Spleen (tissue), 11 donors: ENCODE results near the gene CBFA2T2. TPM values are rescaled to one million over a fixed set of nuclear protein-coding genes. Genes with fewer than 3 reads are reported as not detected.

Experiments used
- DNase-seq: peaks from one replicate; pipeline ENCODE4 v3.0.0-alpha.2; 2020
- H3K27ac ChIP-seq, 8 donors: fragments of 200-600 bp; sonication (generic) in 7 of 8; 1 replicate in 4 of 8; 2 replicates in 4 of 8; pipeline versions ENCODE4 v1.5.0 to v1.8.0; 2016 to 2021; ENCODE audit warnings: inconsistent platforms in 4 of 8, mild to moderate bottlenecking in 4 of 8, moderate library complexity in 1 of 8
- H3K27me3 ChIP-seq, 7 donors: fragments of 200-600 bp; sonication (generic) in 6 of 7; replicated peaks in 1 of 7; 1 replicate in 4 of 7; 2 replicates in 3 of 7; pipeline versions ENCODE4 v1.5.0 to v1.8.0; 2016 to 2021; ENCODE audit warnings: inconsistent platforms in 3 of 7, mild to moderate bottlenecking in 1 of 7
- H3K36me3 ChIP-seq, 6 donors: fragments of 200-600 bp; sonication (generic) in 5 of 6; 1 replicate in 4 of 6; 2 replicates in 2 of 6; pipeline versions ENCODE4 v1.5.0 to v1.8.0; 2016 to 2021; ENCODE audit warnings: inconsistent platforms in 2 of 6
- H3K4me1 ChIP-seq, 6 donors: fragments of 200-600 bp; sonication (generic) in 5 of 6; 1 replicate in 3 of 6; 2 replicates in 3 of 6; pipeline versions ENCODE4 v1.5.0 to v1.8.0; 2016 to 2021; ENCODE audit warnings: inconsistent platforms in 3 of 6
- H3K4me3 ChIP-seq, 8 donors: fragments of 200-600 bp; sonication (generic) in 7 of 8; 1 replicate in 4 of 8; 2 replicates in 4 of 8; pipeline versions ENCODE4 v1.5.0 to v1.8.0; 2016 to 2021; ENCODE audit warnings: inconsistent platforms in 4 of 8, mild to moderate bottlenecking in 4 of 8, moderate library complexity in 2 of 8
- H3K9me3 ChIP-seq, 8 donors: fragments of 200-600 bp; sonication (generic) in 7 of 8; 1 replicate in 4 of 8; 2 replicates in 4 of 8; pipeline versions ENCODE4 v1.5.0 to v1.8.0; 2016 to 2021; ENCODE audit warnings: inconsistent platforms in 4 of 8
- POLR2A ChIP-seq, 3 donors: fragments of 450-650 bp; IDR thresholded peaks; one replicate each; pipeline ENCODE4 v1.5.1; 2017; ENCODE audit warnings: antibody characterized with exemption in 3 of 3, mild to moderate bottlenecking in 1 of 3
- POLR2AphosphoS5 ChIP-seq, 3 donors: sonication (generic); formaldehyde crosslinking; IDR thresholded peaks; one replicate each; pipeline ENCODE4 v1.5.1; 2017; ENCODE audit warnings: antibody characterized with exemption in 3 of 3
- WGBS, 5 donors: extraction: QIAGEN DNeasy Blood & Tissue Kit in 3 of 5; methylation state at CpG; one replicate each; pipeline versions ENCODE4 v1.1.5 to v1.1.7; 2013 to 2018; 5-methylcytosine and 5-hydroxymethylcytosine counted together
- intact Hi-C: fragments of 100-400 bp; cut with DNase I; formaldehyde crosslinking; loops from one replicate; pipeline ENCODE4 v1.15.0; 2023; ENCODE audit warnings: low total_unique reads
- polyA plus RNA-seq, 3 donors: library from polyadenylated mRNA; stranded (reverse); fragments of 200-250 nt; gene quantifications; one replicate each; pipeline ENCODE4 v1.2.1, GENCODE V29; 2013
- total RNA-seq, 7 donors: library from RNA; depleted of rRNA in 3 of 7; stranded (reverse); fragments of >200 nt in 3 of 7; fragmentation: NEBNext Ultra II Directional in 4 of 7; extraction: Animal tissue kit (Norgen Biotek cat#: 25700) in 4 of 7; gene quantifications; one replicate each; pipeline versions ENCODE4 v1.1.0 to v1.2.1, GENCODE V29; 2016 to 2021
- TF ChIP-seq, protein P1 (sequence below), 11 experiments: fragments of 200-600 bp in 7 of 11; fragments of 450-650 bp in 4 of 11; sonication (generic) in 4 of 11; IDR thresholded peaks in 8 of 11; conservative IDR thresholded peaks in 3 of 11; 1 replicate in 7 of 11; 2 replicates in 4 of 11; pipeline versions ENCODE4 v1.4.0 to v1.8.0; 2016 to 2021; ENCODE audit warnings: antibody characterized with exemption in 11 of 11, inconsistent platforms in 4 of 11, mild to moderate bottlenecking in 1 of 11
- donor health status: healthy with polysubstance abuse.
- donor health status: DM: no; HTN: no; CAD: no; lungs with moderate emphysema.
- donor health status: DM: no; HTN: no; CAD: no.
- donor health status: Bipolar disorder and iron deficiency.
- donor health status: healthy.
- donor health status: DM: no; HTN: no; CAD: no.
- donor health status: DM: yes; HTN: yes; CAD: no.

Gene CBFA2T2
- total and polyA plus RNA-seq, 10 donors = 3.3 to 25.4 (median 17.8) TPM

DNA sequence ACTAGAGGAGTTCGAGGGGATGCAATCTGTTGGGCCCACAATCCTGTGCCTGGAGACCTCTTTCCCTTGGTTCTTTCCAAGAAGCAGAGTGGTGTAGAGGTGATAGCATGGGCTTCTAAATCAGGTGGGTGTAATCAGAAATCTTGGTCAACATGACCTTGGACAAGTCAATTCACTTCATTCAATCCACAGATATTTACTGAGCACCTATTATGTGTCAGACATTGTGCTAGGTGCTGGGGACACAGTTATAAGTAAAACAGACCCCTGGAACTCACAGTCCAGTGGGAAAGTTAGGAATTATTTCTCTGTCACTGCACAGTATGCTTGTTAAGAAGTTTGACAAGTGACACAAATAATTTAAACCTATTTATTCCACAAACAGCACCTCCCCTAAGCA lies 199.6 kb downstream of the CBFA2T2 start:
- H3K4me1 ChIP-seq = peaks cover 8 to 55% (median 30%) of the 10 kb centered on the region in 6 donors
- no peaks in the 10 kb centered on the region for H3K9me3 ChIP-seq
- no peaks in the 10 kb centered on the region for H3K36me3 ChIP-seq
- 95 to 100% (median 100%) methylated on average over 1 of the region's 1 CpG for WGBS, 5 donors
- intact Hi-C loops = no loop called here
- no peak overlapping the region for H3K4me3 ChIP-seq
- no peak for DNase-seq
- H3K27ac ChIP-seq = peak overlapping the region in 4 of 8 donors; percentile 13 to 61 (median 42)
- TF ChIP-seq POLR2AphosphoS5 (IDR thresholded peaks at IDR 0.05) (no peak), POLR2A (IDR thresholded peaks at IDR 0.05) (no peak)
- TF ChIP-seq, protein P1, sequence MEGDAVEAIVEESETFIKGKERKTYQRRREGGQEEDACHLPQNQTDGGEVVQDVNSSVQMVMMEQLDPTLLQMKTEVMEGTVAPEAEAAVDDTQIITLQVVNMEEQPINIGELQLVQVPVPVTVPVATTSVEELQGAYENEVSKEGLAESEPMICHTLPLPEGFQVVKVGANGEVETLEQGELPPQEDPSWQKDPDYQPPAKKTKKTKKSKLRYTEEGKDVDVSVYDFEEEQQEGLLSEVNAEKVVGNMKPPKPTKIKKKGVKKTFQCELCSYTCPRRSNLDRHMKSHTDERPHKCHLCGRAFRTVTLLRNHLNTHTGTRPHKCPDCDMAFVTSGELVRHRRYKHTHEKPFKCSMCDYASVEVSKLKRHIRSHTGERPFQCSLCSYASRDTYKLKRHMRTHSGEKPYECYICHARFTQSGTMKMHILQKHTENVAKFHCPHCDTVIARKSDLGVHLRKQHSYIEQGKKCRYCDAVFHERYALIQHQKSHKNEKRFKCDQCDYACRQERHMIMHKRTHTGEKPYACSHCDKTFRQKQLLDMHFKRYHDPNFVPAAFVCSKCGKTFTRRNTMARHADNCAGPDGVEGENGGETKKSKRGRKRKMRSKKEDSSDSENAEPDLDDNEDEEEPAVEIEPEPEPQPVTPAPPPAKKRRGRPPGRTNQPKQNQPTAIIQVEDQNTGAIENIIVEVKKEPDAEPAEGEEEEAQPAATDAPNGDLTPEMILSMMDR (IDR thresholded peaks at IDR 0.05 in 8 of 11, conservative IDR thresholded peaks at IDR 0.05 in 3 of 11) = no peak
- H3K27me3 ChIP-seq = no peaks in the 10 kb centered on the region

DNA sequence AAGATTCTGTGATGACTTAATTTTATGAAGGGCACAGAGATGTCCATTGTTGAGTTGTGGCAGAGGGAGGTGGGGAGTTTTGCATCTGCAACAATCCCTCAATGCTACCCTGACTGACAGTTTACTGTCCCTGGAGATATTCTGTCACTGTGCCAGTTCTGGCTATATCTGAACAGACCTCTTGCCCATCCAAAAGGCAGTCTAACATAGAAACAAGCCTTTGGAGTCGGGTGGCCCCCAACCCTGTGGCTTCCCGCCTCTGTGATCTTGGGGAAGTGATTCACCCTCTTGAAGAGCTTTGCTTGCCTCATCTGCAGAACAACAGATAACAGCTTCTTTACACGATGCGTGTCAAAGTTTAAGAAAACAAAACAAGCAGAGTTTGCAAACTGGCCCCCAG lies 200.1 kb downstream of the CBFA2T2 start:
- Histone ChIP-seq H3K36me3 (no peaks in the 10 kb centered on the region), H3K4me1 (peaks cover 8 to 50% (median 27%) of the 10 kb centered on the region in 6 donors), H3K4me3 (no peak overlapping the region), H3K9me3 (no peaks in the 10 kb centered on the region), H3K27me3 (no peaks in the 10 kb centered on the region), H3K27ac (peak overlapping the region in 5 of 8 donors; percentile 7 to 61 (median 15))
- intact Hi-C loops = no loop called here
- no peak for DNase-seq
- TF ChIP-seq POLR2AphosphoS5 (IDR thresholded peaks at IDR 0.05) = no peak
- no peak for TF ChIP-seq POLR2A (IDR thresholded peaks at IDR 0.05)
- TF ChIP-seq, protein P1 (IDR thresholded peaks at IDR 0.05 in 8 of 11, conservative IDR thresholded peaks at IDR 0.05 in 3 of 11) = no peak
- 11 to 25% (median 17%) methylated on average over 4 of the region's 4 CpGs for WGBS, 5 donors

DNA sequence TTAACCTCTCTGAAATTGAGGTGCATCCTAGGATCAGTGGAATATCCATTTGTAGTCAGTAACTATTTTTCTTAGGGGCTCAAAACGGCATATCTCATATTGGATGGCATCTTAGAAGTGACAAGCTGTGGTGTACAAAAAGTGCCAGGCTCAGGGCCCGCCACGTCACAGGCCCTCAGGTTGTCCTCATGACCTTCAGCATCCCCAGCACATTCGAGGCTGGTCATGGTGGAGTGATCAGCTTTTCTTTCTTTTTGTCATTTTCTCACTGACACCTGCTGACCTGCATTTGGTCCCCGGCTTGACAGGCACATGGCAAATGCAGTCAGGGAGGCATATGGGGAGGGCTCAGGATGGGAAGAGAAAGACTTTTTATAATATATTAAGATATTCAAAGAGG lies 203.4 kb downstream of the CBFA2T2 start:
- TF ChIP-seq POLR2AphosphoS5 (IDR thresholded peaks at IDR 0.05) = no peak
- no peak for TF ChIP-seq POLR2A (IDR thresholded peaks at IDR 0.05)
- TF ChIP-seq, protein P1 (IDR thresholded peaks at IDR 0.05 in 8 of 11, conservative IDR thresholded peaks at IDR 0.05 in 3 of 11) = no peak
- no peaks in the 10 kb centered on the region for H3K36me3 ChIP-seq
- 81 to 83% (median 82%) methylated on average over 5 of the region's 5 CpGs for WGBS, 5 donors
- H3K27ac ChIP-seq = no peak overlapping the region
- H3K4me1 ChIP-seq = peaks cover 0 to 25% (median 9%) of the 10 kb centered on the region in 6 donors
- no peak for DNase-seq
- H3K27me3 ChIP-seq = no peaks in the 10 kb centered on the region
- no peak overlapping the region for H3K4me3 ChIP-seq
- intact Hi-C loops = no loop called here
- peaks cover 0 to 2% (median 0%) of the 10 kb centered on the region in 8 donors for H3K9me3 ChIP-seq

DNA sequence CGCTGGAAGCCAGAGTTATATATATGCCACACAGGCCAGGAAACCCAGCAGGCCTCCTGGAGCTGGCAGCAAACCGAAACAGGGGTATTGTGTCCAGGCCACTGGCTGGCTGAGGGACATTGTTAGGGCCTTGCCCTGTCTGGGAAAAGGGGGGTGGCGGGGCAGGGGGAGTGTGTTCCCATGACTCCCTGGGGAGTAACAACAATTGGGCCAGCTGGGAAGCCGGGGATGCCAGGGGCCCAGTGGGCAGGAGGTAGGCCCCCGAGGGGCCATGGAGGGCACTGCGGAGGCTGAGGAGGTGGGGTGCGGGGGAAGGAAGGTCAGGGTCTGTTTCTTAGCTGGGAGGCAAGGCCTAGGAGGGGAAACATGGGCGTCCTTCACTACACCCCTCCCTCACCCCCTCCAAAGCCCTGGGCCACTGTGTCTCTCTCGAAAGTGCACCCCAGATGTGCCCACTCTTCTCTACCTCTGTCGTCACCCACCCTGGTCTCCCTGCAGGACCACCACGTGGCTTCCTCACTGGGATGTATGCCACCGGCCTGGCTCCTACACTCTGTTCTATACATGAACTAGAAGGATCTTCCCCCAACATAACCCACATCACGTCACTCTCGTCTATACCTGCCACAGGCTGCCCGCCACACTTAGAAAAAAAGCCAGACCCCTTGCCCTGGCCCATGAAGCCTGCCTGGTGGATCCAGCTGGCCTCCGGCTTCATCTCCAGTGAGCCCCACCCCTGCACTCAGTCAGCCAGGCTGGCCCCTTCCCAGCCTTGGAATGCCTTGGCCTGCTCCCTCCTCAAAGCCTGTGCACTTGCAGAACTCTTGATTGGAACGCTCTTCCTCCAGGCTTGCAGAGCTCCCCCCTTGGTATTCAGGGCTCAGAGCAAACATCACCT lies 204.1 kb downstream of the CBFA2T2 start:
- peaks cover 0 to 18% (median 7%) of the 10 kb centered on the region in 6 donors for H3K4me1 ChIP-seq
- DNase-seq = no peak
- H3K27ac ChIP-seq = peak overlapping the region in 2 of 8 donors; percentile 13 to 30
- H3K9me3 ChIP-seq = peaks cover 0 to 5% (median 0%) of the 10 kb centered on the region in 8 donors
- 83 to 91% (median 83%) methylated on average over 15 to 17 of the region's 17 CpGs for WGBS, 5 donors
- H3K27me3 ChIP-seq = no peaks in the 10 kb centered on the region
- intact Hi-C loops = no loop called here
- TF ChIP-seq POLR2A (IDR thresholded peaks at IDR 0.05) (no peak), POLR2AphosphoS5 (IDR thresholded peaks at IDR 0.05) (no peak)
- TF ChIP-seq, protein P1 (IDR thresholded peaks at IDR 0.05 in 8 of 11, conservative IDR thresholded peaks at IDR 0.05 in 3 of 11) = no peak
- no peak overlapping the region for H3K4me3 ChIP-seq
- no peaks in the 10 kb centered on the region for H3K36me3 ChIP-seq
